A549 (cell line): Measurements from ENCODE around the gene ERAP2. TPM values are rescaled to one million over a fixed set of nuclear protein-coding genes. Genes with fewer than 3 reads are reported as not detected.
A peak's percentile ranks its signal among the peaks of the same experiment; 100 is the strongest.

Experiments
- ATAC-seq, 2 experiments: fragments of 200-7000 bp in 1 of 2; fragments of >200 bp in 1 of 2; cut with Nextera tagmentation in 1 of 2; cut with Tn5 transposase in 1 of 2; 3 replicates each; pipeline versions ENCODE4 v1.8.0 to v1.9.1; 2018 to 2020; ENCODE audit warnings: mild to moderate bottlenecking in 1 of 2, moderate library complexity in 1 of 2
- CTCF ChIA-PET: fragments of 300-600 bp; sonication (Branson Sonifier 250); formaldehyde crosslinking; extraction: SDS; loops from one replicate; lab custom pipeline; 2021; ENCODE audit warnings: antibody characterized with exemption, inconsistent platforms; lab: Yijun Ruan, JAX
- POLR2A ChIA-PET: fragments of 350-600 bp; formaldehyde crosslinking; extraction: SDS; loops from one replicate; lab custom pipeline; 2021; ENCODE audit warnings: antibody characterized with exemption, inconsistent platforms; lab: Yijun Ruan, JAX
- DNase-seq, 2 experiments: peaks; one replicate each; pipeline versions ENCODE4 v3.0.0 to v3.0.0-alpha.2; 2011 to 2016; ENCODE audit warnings: low read depth in 1 of 2, low spot score in 1 of 2
- FAIRE-seq: peaks from 2 replicates; lab custom pipeline; 2011; peaks lifted over from hg19 to GRCh38; lab: Jason Lieb, UNC
- H3K27ac ChIP-seq, 2 experiments: fragments of >200 bp; sonication (Bioruptor Twin); formaldehyde crosslinking; 3 replicates each; pipeline ENCODE4 v1.5.1; 2016 to 2017
- H3K4me1 ChIP-seq: fragments of >200 bp; sonication (Bioruptor Twin); formaldehyde crosslinking; 3 replicates; pipeline ENCODE4 v1.6.1; 2016
- H3K4me2 ChIP-seq: fragments of >200 bp; sonication (Bioruptor Twin); formaldehyde crosslinking; 3 replicates; pipeline ENCODE4 v1.6.1; 2016
- H3K4me3 ChIP-seq: fragments of >200 bp; sonication (Bioruptor Twin); formaldehyde crosslinking; 3 replicates; pipeline ENCODE4 v1.5.1; 2016
- H3K9me3 ChIP-seq: fragments of >200 bp; sonication (Bioruptor Twin); formaldehyde crosslinking; 3 replicates; pipeline ENCODE4 v1.6.1; 2016
- CBX2 ChIP-seq: fragments of 200-600 bp; sonication (generic); IDR thresholded peaks from 2 replicates; pipeline ENCODE4 v1.6.1; 2016; ENCODE audit warnings: low read depth, mild to moderate bottlenecking, borderline replicate concordance
- CBX8 ChIP-seq: fragments of 200-600 bp; sonication (generic); IDR thresholded peaks from 2 replicates; pipeline ENCODE4 v1.6.1; 2016
- CHD2 ChIP-seq: fragments of 150-350 bp; IDR thresholded peaks from 2 replicates; pipeline ENCODE4 v1.6.1; 2014; ENCODE audit warnings: low read length; ENCODE audit not compliant: partially characterized antibody
- CTCF ChIP-seq: fragments of >200 bp; sonication (Bioruptor Twin); formaldehyde crosslinking; IDR thresholded peaks from 3 replicates; pipeline ENCODE4 v1.5.1; 2016
- E2F6 ChIP-seq: IDR thresholded peaks from 2 replicates; pipeline ENCODE4 v1.6.1; 2012; ENCODE audit warnings: low read depth, borderline replicate concordance
- EHF ChIP-seq: fragments of 250-450 bp; sonication (Bioruptor Pico); IDR thresholded peaks from 2 replicates; pipeline ENCODE4 v1.5.0; 2020; ENCODE audit warnings: mild to moderate bottlenecking
- EHMT2 ChIP-seq: fragments of 200-600 bp; sonication (generic); IDR thresholded peaks from 2 replicates; pipeline ENCODE4 v1.6.1; 2016; ENCODE audit warnings: antibody characterized with exemption, low read depth, mild to moderate bottlenecking, moderate library complexity
- EP300 ChIP-seq, 2 experiments: fragments of >200 bp; sonication (Bioruptor Twin); formaldehyde crosslinking; IDR thresholded peaks; 2 replicates in 1 of 2; 3 replicates in 1 of 2; pipeline ENCODE4 v1.6.1; 2016 to 2017
- ESRRA ChIP-seq: fragments of 150-350 bp; IDR thresholded peaks from 2 replicates; pipeline ENCODE4 v1.6.1; 2014; ENCODE audit warnings: mild to moderate bottlenecking, low read length, borderline replicate concordance
- FOSB ChIP-seq: fragments of 250-450 bp; sonication (Bioruptor Pico); IDR thresholded peaks from 2 replicates; pipeline ENCODE4 v1.5.0; 2020; ENCODE audit warnings: mild to moderate bottlenecking, moderate library complexity
- FOSL2 ChIP-seq, 2 experiments: fragments of 450-650 bp in 1 of 2; fragments of >200 bp in 1 of 2; sonication (Bioruptor Twin) in 1 of 2; formaldehyde crosslinking; IDR thresholded peaks; 2 replicates each; pipeline versions ENCODE4 v1.5.0 to v1.6.1; 2016 to 2020; ENCODE audit warnings: mild to moderate bottlenecking in 1 of 2, moderate library complexity in 1 of 2
- FOXS1 ChIP-seq: fragments of 250-450 bp; sonication (Bioruptor Pico); IDR thresholded peaks from 2 replicates; pipeline ENCODE4 v1.5.0; 2020; ENCODE audit warnings: mild to moderate bottlenecking, moderate library complexity
- GATA3 ChIP-seq: IDR thresholded peaks from 2 replicates; pipeline ENCODE4 v1.6.1; 2012; ENCODE audit warnings: borderline replicate concordance
- HDAC2 ChIP-seq: fragments of 200-600 bp; sonication (generic); IDR thresholded peaks from 2 replicates; pipeline ENCODE4 v1.6.1; 2016
- HES2 ChIP-seq: fragments of >200 bp; sonication (Bioruptor Twin); formaldehyde crosslinking; IDR thresholded peaks from 2 replicates; pipeline ENCODE4 v1.6.1; 2016
- HOXA7 ChIP-seq: fragments of 250-450 bp; sonication (Bioruptor Pico); IDR thresholded peaks from 2 replicates; pipeline ENCODE4 v1.5.0; 2020; ENCODE audit warnings: mild to moderate bottlenecking, moderate library complexity
- HOXB5 ChIP-seq: fragments of 250-450 bp; sonication (Bioruptor Pico); IDR thresholded peaks from 2 replicates; pipeline ENCODE4 v1.5.0; 2020; ENCODE audit warnings: mild to moderate bottlenecking, moderate library complexity
- JUNB ChIP-seq: fragments of >200 bp; sonication (Bioruptor Twin); formaldehyde crosslinking; IDR thresholded peaks from 2 replicates; pipeline ENCODE4 v1.6.1; 2016
- KDM1A ChIP-seq: fragments of 200-600 bp; sonication (generic); IDR thresholded peaks from 2 replicates; pipeline ENCODE4 v1.6.1; 2016; ENCODE audit warnings: low read depth, mild to moderate bottlenecking
- KDM5A ChIP-seq: fragments of 200-600 bp; sonication (generic); IDR thresholded peaks from 2 replicates; pipeline ENCODE4 v1.6.1; 2016; ENCODE audit warnings: antibody characterized with exemption, mild to moderate bottlenecking
- MAX ChIP-seq: IDR thresholded peaks from 2 replicates; pipeline ENCODE4 v1.6.1; 2012
- MAZ ChIP-seq: fragments of 150-350 bp; IDR thresholded peaks from 2 replicates; pipeline ENCODE4 v1.6.1; 2014; ENCODE audit warnings: antibody characterized with exemption, low read depth, low read length, borderline replicate concordance
- NFE2L2 ChIP-seq: fragments of 150-350 bp; conservative IDR thresholded peaks from 2 replicates; pipeline ENCODE4 v1.6.1; 2014; ENCODE audit warnings: low read length
- PHF8 ChIP-seq: fragments of 200-600 bp; sonication (generic); IDR thresholded peaks from 2 replicates; pipeline ENCODE4 v1.6.1; 2016; ENCODE audit warnings: low read depth, mild to moderate bottlenecking, antibody characterized with exemption, moderate library complexity, borderline replicate concordance
- POLR2A ChIP-seq: IDR thresholded peaks from 2 replicates; pipeline ENCODE4 v1.6.1; 2012; ENCODE audit warnings: mild to moderate bottlenecking, low read length
- POLR2AphosphoS2 ChIP-seq: conservative IDR thresholded peaks from 2 replicates; pipeline ENCODE4 v1.6.1; 2012; ENCODE audit warnings: low read length, improper control_type of control experiment, inconsistent platforms
- RAD21 ChIP-seq, 2 experiments: fragments of >200 bp in 1 of 2; sonication (Bioruptor Twin) in 1 of 2; formaldehyde crosslinking in 1 of 2; IDR thresholded peaks in 1 of 2; conservative IDR thresholded peaks in 1 of 2; 2 replicates in 1 of 2; 3 replicates in 1 of 2; pipeline ENCODE4 v1.6.1; 2012 to 2018; ENCODE audit warnings: inconsistent platforms in 1 of 2
- REST ChIP-seq: fragments of 200-600 bp; sonication (generic); IDR thresholded peaks from 2 replicates; pipeline ENCODE4 v1.6.1; 2016; ENCODE audit warnings: antibody characterized with exemption, mild to moderate bottlenecking, moderate library complexity
- RNF2 ChIP-seq: fragments of 200-600 bp; sonication (generic); IDR thresholded peaks from 2 replicates; pipeline ENCODE4 v1.6.1; 2016; ENCODE audit warnings: low read depth, mild to moderate bottlenecking, antibody characterized with exemption, moderate library complexity, borderline replicate concordance
- TP53 ChIP-seq: fragments of 250-450 bp; sonication (Bioruptor Pico); IDR thresholded peaks from 2 replicates; pipeline ENCODE4 v1.5.0; 2021; ENCODE audit warnings: mild to moderate bottlenecking, moderate library complexity
- USF2 ChIP-seq: fragments of 450-650 bp; IDR thresholded peaks from 2 replicates; pipeline ENCODE4 v1.6.1; 2014; ENCODE audit warnings: antibody characterized with exemption
- ZC3H11A ChIP-seq: fragments of 450-650 bp; IDR thresholded peaks from 2 replicates; pipeline ENCODE4 v1.6.1; 2014; ENCODE audit warnings: antibody characterized with exemption, mild to moderate bottlenecking
- ZNF302 ChIP-seq: fragments of 250-450 bp; sonication (Bioruptor Pico); IDR thresholded peaks from 2 replicates; pipeline ENCODE4 v1.9.0; 2021; ENCODE audit warnings: inconsistent platforms, mild to moderate bottlenecking, moderate library complexity
- ZSCAN20 ChIP-seq: fragments of 250-450 bp; sonication (Bioruptor Pico); IDR thresholded peaks from 2 replicates; pipeline ENCODE4 v1.8.0; 2022; ENCODE audit warnings: mild to moderate bottlenecking, moderate library complexity
- WGBS: methylation state at CpG from one replicate; pipeline ENCODE4 v1.1.6; 2017; ENCODE audit errors: missing lambda C conversion rate; 5-methylcytosine and 5-hydroxymethylcytosine counted together
- polyA plus RNA-seq, 4 experiments: library from polyadenylated mRNA; depleted of rRNA in 3 of 4; stranded (reverse); fragments of >200 nt; fragmentation: RNase III in 1 of 4; extraction: RNeasy Plus Mini Kit Qiagen cat#74134 plus additional on column Dnase treatment in 1 of 4; gene quantifications; 2 replicates in 3 of 4; 3 replicates in 1 of 4; pipeline ENCODE4 v1.2.3, GENCODE V29; 2011 to 2017

Gene ERAP2
- polyA plus RNA-seq, 2 of the 4 experiments (the other 2 are of a cell fraction), result 1.0 to 2.2 TPM

GRCh38 chr5:96935559-96936430 lies 59.5 kb downstream of the ERAP2 start, which contains the start of gene LNPEP:
TSS of gene LNPEP (plus strand) at chr5:96936080. CDS start at chr5:96936156, 76 bp downstream.
- Histone ChIP-seq H3K9me3 (no peaks in the 10 kb centered on the region), H3K4me2 (peak within 1 kb of the TSS; percentile 96), H3K27ac (peak within 1 kb of the TSS; percentile 97), H3K4me1 (peaks cover 25% of the 10 kb centered on the region), H3K4me3 (peak within 1 kb of the TSS; percentile 94)
- POLR2A ChIA-PET, result interaction anchor here (0.9 to 1.5 kb wide), 8 partner anchors 10 to 273 kb away, joined by 3 to 10 read pairs (median 4); partner anchors contain the start of genes ERAP1, ERAP2 and RIOK2
- ATAC-seq (peak; percentile 76 to 88), FAIRE-seq (no peak), DNase-seq (peak; percentile 73 to 98)
- WGBS, result under 1% methylated on average over 33 of the region's 79 CpGs
- CTCF ChIA-PET, result interaction anchor here (0.6 to 1.1 kb wide), 4 partner anchors 36 to 204 kb away, joined by 3 to 4 read pairs (median 3); no protein-coding TSS in a partner anchor
- no peak for TF ChIP-seq EP300 (IDR thresholded peaks at IDR 0.05)
- no peak for TF ChIP-seq CHD2
- no peak for TF ChIP-seq CTCF
- TF ChIP-seq ZC3H11A, result no peak
- TF ChIP-seq CBX2, result no peak
- TF ChIP-seq POLR2A, result peak; percentile 61
- TF ChIP-seq FOSL2 (IDR thresholded peaks at IDR 0.05), result no peak
- no peak for TF ChIP-seq FOSL2 (CRISPR knock-in tag; IDR thresholded peaks at IDR 0.05)
- TF ChIP-seq CBX8, result no peak
- no peak for TF ChIP-seq NFE2L2
- TF ChIP-seq RNF2, result no peak
- TF ChIP-seq HOXB5 (CRISPR knock-in tag), result no peak
- no peak for TF ChIP-seq KDM1A
- TF ChIP-seq HDAC2, result no peak
- TF ChIP-seq ESRRA, result no peak
- no peak for TF ChIP-seq TP53 (CRISPR knock-in tag)
- TF ChIP-seq MAX, result peak; percentile 91
- TF ChIP-seq REST, result no peak
- no peak for TF ChIP-seq EHMT2
- TF ChIP-seq HOXA7 (CRISPR knock-in tag), result no peak
- no peak for TF ChIP-seq POLR2AphosphoS2
- peak; percentile 57; the same call in 1 of the 2 replicates for TF ChIP-seq FOXS1 (CRISPR knock-in tag)
- TF ChIP-seq RAD21 (conservative IDR thresholded peaks at IDR 0.05 in 1 of 2, IDR thresholded peaks at IDR 0.05 in 1 of 2), result no peak
- TF ChIP-seq USF2, result no peak
- TF ChIP-seq PHF8, result peak; percentile 75; the same call in 1 of the 2 replicates
- TF ChIP-seq ZNF302 (CRISPR knock-in tag), result no peak
- no peak for TF ChIP-seq ZSCAN20
- TF ChIP-seq FOSB, result no peak
- TF ChIP-seq E2F6, result peak; percentile 91
- TF ChIP-seq MAZ, result no peak
- TF ChIP-seq JUNB, result no peak
- TF ChIP-seq GATA3, result peak; percentile 22; the same call in 1 of the 2 replicates
- TF ChIP-seq EHF (CRISPR knock-in tag), result no peak
- TF ChIP-seq KDM5A, result 0 out of 2 replicates have a peak, but pooled peaks have one; percentile 12
- TF ChIP-seq HES2, result no peak
